ENCODE measurements around the gene TEX51.

Gene TEX51

GRCh38 chr2:126916744-126917143, 18.1 kb downstream of the TEX51 start:
- no peak for FAIRE-seq

DNA sequence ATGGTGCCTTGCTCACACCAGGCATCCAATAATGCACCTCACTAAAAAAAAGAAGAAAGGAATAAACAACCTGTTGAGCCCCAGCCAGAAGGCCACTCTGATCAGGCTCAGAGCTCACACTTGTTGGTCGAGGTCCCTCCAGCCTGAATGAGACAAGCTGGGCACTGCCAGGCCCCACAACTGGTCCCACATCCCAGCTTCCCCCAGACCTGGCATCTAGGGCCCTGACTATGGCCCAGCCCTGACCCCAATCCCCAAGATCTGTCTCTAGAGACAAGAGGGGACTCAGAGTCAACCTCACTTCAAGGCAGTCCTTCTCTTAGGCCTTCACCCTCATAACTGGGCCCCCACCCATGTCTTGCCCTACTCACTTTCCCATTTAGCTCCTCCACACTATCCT, 22.4 kb downstream of the TEX51 start:
- no peak for FAIRE-seq

- no peak for FAIRE-seq
These were observed 32.4 kb downstream of the TEX51 start for GRCh38 chr2:126930970-126931590.

DNA sequence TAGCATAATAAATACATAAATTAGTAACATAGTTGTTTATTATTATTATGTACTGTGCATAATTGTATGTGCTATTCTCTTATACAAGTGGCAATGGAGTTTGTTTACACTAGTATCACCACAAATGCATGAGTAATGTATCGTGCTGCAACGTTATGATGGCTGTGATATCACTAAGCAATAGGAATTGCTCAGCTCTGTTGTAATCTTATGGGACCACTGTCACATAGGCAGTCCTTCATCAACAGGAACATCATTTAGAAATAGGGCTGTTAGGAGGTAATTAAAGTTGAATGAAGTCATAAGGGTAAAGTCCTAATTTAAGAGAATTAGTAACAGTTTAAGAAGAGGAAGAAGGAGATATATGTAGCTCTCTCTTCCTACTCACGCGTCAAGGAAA, 33.8 kb downstream of the TEX51 start:
- FAIRE-seq = no peak

DNA sequence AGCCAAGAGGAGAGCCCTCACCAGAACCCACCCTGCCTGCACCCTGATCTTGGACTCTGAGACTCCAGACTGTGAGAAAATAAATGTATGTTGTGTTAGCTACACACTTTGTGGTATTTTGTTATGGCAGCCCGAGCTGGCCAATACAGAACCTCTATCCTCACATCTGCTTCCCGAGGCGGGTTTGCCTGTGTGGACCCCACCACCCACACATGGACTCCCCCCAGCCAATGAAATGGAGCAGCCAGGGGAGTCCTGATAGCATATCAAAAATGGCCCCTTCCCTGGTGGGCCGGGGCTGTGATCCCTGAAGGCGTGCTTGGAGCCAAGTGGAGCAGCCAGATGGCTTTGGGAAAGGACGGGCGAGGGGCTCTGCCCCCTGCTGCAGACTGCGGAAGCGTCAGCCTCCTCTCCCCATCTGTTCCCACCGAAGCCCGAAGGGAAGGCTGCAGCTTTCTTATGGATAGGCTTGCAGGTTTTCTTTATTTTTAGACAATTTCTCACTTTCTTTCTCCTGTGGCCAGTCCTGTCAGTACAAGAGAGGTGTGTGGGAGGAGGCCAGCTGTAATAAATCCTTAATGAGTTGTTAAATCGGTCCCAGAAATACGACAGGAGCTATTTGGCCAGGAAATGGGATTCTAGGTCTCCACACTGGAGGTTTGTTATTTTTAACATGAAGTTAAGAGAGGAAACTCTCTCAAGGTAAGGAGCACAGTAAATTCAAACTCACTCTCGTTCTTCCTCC, 34.4 kb downstream of the TEX51 start:
- no peak for FAIRE-seq

GRCh38 chr2:126933711-126934091, 35.0 kb downstream of the TEX51 start:
- FAIRE-seq = no peak

DNA sequence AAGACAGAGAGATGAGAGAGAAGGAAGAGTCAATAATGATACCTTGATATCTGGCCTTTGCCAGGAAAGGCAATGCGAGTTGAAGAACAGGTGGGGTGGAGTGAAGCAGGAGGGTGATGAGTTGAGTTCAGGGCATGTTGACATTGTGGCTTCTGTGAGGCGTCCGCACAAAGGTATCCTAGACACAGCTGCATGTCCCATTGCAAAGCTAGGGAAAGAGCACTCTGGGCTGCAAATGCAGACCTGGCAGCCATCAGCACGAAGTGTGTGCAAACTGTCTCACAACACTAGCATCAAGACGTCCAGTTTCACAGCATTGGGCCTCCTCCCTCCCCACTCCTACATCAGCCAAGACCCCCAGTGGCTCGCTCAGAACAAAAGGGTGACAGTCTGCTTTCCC, 36.1 kb downstream of the TEX51 start:
- FAIRE-seq = no peak

GRCh38 chr2:126935774-126936173, 37.1 kb downstream of the TEX51 start:
- FAIRE-seq = no peak

- FAIRE-seq = no peak
These were observed 37.6 kb downstream of the TEX51 start for GRCh38 chr2:126936219-126936723.

DNA sequence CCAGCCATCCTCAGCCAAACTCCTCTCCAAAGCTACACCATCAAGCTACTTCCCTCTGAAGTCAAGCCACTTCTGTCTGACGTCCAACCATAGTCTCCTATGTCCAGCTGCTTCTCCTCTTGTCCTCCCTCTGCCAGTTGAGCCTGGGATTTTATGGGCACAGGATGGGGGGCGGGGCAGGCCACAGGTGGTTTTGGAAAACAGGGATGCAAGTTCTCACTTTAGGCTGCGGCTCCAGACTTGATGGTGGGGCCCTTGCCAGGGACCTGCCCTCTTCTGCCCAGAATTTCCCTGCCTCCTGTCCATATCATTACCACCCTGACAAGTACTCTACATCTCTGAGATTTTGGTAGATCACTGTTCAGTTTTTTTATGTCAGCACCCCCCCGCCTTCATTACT, 41.6 kb downstream of the TEX51 start:
- no peak for FAIRE-seq

DNA sequence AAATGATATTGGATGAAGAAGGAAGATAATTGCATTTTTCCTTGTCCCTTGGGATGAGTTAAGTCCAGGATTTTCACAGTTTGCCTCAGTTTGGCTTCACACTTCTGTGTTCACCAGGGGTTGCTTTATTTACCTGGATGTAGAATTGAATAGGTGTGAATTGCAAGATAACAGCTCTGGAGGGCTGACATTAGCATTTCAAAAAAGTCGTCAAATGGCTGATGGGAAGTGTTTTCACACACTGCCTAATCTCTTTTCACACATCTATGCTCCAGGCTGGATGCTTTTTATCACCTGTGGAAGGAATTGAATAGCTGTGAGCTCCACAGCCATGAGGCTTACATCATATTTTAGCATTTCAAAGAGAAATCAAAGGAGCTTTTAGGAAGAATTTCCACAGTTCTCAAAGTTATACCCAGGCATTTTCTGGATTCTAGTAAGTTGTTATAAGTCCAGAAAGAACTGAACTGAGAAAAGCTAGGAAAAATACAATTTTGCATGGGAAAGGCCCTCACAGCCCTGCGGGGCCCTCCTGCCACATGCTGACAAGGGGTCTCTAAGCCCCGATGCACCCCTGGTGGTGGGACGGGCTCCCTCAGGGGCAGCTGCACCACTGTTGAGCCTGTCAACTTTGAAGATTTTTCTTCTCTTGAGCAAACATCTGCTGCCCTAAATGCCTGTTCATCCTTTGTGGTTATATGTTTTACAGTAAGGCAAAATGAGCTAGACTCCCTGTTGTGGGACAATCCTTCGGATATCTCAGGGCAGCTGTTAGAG, 43.9 kb downstream of the TEX51 start:
- no peak for FAIRE-seq

GRCh38 chr2:126943612-126944348, 45.1 kb downstream of the TEX51 start:
- FAIRE-seq = no peak

DNA sequence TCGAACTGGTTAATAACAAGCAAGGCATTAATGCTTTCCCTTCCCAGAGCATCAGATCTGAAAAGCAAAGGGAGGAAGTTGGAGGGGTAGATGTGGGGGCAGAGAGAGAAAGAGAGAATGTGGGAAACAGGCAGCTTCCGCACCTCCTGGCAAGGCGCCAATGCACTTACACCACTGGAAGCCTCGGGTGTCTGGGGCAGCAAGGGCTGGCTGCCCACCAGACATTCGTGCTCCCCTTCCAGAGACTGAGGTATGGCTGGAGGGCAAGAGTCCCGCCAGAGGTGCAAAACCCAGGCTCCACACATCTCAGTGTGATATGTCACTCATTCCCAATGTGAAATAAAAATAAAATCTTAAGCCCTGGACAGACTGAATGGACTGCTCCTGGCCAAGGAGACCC, 46.4 kb downstream of the TEX51 start:
- FAIRE-seq = no peak

GRCh38 chr2:126946318-126947102, 47.8 kb downstream of the TEX51 start:
- FAIRE-seq = no peak

DNA sequence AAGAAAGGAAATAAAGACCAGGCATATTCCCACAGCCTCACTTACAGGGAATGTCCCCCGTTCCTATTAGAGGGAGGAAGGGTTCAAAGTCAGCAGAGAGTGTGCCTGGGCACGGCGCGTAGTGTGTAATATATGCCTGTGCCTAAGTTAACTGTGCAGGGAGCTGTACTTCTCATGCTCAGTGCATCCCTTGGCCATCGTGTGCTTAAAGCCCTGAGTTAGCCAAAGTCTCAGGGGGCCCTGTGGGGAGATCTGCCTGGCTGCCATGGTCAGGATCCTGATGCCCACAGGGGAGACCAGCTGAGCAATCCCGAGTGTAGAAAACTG, 48.4 kb downstream of the TEX51 start:
- FAIRE-seq = no peak

DNA sequence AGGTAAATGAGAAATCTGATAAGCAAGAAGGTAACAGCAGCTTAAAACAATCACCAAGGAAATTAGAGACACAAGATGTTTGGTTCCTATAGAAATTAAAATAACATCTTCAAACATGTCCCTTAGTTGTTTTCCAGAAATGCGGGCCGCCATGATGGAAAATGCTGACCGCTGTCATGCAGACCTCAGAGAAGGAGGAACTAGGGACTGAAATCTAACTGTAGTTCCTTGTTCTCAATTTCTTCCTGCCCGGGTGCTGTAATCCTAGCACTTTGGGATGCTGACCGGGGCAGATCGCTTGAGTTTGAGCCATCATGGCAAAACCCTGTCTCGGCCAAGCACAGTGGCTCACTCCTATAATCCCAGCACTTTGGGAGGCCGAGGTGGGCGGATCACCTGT, 51.1 kb downstream of the TEX51 start:
- FAIRE-seq = no peak

DNA sequence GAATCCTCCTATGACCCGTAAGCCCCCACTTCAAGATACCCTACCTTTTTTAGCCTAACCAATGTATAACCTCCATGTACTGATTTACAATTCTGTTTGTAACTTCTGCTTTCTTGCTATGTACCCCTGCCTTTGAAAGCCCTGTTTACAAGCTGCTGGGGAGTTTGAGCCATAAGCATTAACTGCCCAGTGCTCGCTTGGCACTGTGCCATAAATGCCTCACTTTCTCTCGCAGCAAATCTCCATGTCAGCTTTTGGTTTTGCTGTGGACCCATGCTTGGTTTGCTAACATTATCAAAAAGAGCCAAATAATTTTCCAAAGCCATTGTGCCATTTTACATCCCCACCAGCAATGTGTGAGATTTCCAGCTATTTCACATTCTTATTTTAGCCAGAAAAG, 51.8 kb downstream of the TEX51 start:
- no peak for FAIRE-seq

All from TTC549 (cell line).